GM19397 (cell line): ENCODE data around the gene UTP4.

ENCODE experiments used
- ATAC-seq: cut with Tn5 transposase; IDR thresholded peaks from one replicate; pipeline ENCODE4 v1.9.1; 2021; ENCODE audit warnings: mild to moderate bottlenecking, moderate library complexity; ENCODE audit not compliant: unreplicated experiment

The UTP4 gene

DNA sequence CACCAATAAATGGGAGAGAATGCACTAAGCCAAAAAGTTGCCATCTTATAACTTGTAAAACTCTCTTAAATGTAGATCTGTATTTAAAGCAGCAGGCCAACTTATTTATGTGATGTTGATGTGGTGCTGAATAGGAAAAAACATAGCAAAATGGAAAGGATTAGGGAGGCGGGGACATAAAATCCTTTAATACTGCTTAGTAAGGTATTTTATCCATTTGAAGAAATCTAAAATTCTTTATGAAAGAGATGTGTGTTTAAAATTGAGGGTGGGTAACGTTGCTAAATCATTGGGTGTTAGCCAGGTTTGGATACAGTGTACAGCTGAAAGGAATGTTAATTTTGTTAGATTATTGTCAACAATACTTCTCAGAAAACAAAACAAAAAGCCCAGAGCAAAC lies 68.8 kb downstream of the UTP4 start:
- no peak for ATAC-seq

DNA sequence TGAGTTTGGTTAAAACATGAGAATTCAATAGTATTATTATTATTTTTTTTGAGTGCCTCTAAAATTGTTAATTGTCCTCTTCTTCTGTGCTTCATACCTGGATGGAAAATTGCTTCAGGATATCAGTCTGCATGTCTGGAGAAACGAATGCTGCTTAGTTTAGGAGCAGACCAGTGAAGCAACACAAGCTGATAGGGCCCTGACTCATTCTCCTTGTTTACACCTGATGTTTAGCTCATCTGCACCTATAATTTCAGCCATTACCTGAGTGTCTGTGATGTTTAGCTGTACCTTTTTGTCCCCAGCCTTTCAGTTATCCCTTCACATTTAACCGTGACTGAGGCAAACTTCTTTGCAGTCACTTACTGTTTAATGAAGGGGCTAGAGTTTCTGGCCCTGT lies 69.3 kb downstream of the UTP4 start:
- no peak for ATAC-seq

DNA sequence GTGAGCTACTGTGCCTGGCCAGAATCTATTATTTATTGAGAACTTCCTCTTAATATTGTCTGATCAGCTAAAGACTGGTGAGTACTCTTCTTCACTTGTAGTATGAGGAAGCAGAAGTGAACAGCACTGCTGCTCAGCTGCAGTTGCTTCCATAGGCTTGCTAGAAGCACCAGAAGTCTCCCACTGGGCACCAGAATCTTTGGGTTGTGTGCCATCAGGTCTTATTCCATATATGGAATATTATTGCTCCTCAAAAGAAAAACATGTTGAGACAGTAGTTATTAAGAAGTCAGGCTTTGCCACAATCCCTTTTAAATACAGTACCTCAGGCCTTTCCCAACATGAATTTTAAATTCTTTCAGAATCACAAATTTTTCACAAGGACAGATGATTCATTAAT lies 71.7 kb downstream of the UTP4 start:
- no peak for ATAC-seq

DNA sequence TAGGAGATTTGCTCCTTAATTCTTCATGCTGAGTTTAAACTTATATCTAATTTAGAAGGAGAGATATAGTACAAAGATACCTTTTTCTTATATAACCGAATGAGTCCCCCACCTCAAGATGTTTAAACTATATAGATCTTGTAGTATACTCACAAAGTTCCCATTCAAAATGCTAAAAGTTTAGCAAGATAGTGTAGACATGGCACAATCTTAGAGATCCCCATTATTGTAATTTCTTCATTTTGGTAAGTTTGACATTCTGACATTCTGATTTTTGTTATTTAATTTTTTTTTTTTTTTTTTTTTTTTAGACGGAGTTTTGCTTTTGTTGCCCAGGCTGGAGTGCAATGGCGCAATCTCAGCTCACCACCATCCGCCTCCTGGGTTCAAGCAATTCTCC lies 77.3 kb downstream of the UTP4 start:
- ATAC-seq: no peak

DNA sequence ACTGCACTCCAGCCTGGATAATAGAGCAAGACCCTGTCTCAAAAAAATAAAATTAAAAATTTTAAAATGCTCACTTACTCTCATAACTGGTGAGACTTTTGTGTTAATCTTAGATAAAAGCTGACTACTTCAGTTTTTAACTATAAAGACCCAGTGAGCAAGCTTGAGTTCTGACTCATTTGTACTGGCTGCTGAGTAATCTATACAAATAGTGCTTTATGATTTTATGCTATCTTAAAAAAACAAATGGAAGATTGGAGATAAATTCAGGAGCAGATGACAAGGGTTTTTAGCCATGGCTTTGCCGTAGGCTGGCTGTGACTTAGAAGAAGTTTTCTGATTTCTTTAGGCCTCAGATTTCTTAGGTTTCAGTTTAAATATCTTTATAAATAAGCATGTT lies 85.0 kb downstream of the UTP4 start:
- ATAC-seq: no peak
